ENCODE data around the gene CADPS.

DNA sequence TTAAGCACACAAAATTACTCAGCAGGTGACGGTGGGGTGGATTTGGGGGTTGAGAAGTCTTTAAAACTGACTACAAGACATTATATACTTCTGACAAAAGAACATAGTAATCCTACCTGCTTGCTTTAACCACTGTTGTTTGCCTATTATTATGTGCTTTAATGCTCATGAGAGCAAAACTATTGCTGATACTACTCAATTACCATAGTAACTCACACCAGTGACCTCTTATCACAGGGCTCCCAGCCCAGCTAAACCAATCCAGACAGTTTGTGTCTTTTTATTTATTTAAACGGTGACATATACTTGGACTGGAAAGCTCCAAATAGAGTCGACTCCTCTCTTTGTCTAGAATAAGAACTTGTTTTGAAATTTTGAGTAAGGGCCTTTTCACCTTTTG, 459.1 kb downstream of the CADPS start:
- TF ChIP-seq, protein P1, sequence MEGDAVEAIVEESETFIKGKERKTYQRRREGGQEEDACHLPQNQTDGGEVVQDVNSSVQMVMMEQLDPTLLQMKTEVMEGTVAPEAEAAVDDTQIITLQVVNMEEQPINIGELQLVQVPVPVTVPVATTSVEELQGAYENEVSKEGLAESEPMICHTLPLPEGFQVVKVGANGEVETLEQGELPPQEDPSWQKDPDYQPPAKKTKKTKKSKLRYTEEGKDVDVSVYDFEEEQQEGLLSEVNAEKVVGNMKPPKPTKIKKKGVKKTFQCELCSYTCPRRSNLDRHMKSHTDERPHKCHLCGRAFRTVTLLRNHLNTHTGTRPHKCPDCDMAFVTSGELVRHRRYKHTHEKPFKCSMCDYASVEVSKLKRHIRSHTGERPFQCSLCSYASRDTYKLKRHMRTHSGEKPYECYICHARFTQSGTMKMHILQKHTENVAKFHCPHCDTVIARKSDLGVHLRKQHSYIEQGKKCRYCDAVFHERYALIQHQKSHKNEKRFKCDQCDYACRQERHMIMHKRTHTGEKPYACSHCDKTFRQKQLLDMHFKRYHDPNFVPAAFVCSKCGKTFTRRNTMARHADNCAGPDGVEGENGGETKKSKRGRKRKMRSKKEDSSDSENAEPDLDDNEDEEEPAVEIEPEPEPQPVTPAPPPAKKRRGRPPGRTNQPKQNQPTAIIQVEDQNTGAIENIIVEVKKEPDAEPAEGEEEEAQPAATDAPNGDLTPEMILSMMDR (IDR thresholded peaks at IDR 0.05) = no peak
- no peak for TF ChIP-seq POLR2AphosphoS5 (IDR thresholded peaks at IDR 0.05)
